A673 (cell line): Measurements from ENCODE around the gene CREB5. TPM values are rescaled to one million over a fixed set of nuclear protein-coding genes. Genes with fewer than 3 reads are reported as not detected.

Source experiments
- BruUV-seq: library from RNA; stranded (reverse); fragments of 400-500 nt; replicated peaks from 2 replicates; lab custom pipeline; 2021; lab: Mats Ljungman, UMichigan
- CTCF ChIA-PET: fragments of 300-600 bp; sonication (Branson Sonifier 250); formaldehyde crosslinking; loops from one replicate; lab custom pipeline; 2022; ENCODE audit warnings: antibody characterized with exemption; lab: Charles Lee
- POLR2A ChIA-PET: fragments of 300-600 bp; sonication (Branson Sonifier 250); formaldehyde crosslinking; loops from one replicate; lab custom pipeline; 2022; ENCODE audit warnings: antibody characterized with exemption; ENCODE audit not compliant: low non-redundant PET; lab: Charles Lee
- DNase-seq: peaks from one replicate; pipeline ENCODE4 v3.0.0-alpha.2; 2015; ENCODE audit warnings: low spot score
- H3K27ac ChIP-seq: fragments of 200-600 bp; sonication (generic); 2 replicates; pipeline ENCODE4 v1.5.1; 2016; ENCODE audit warnings: mixed run types, low read depth, mild to moderate bottlenecking, mixed read lengths, antibody characterized with exemption, low read length; ENCODE audit not compliant: poor library complexity, severe bottlenecking
- H3K27me3 ChIP-seq: fragments of 200-600 bp; sonication (generic); replicated peaks from 2 replicates; pipeline ENCODE4 v1.6.1; 2017; ENCODE audit warnings: mixed run types, low read depth, mild to moderate bottlenecking, mixed read lengths, antibody characterized with exemption, low read length; ENCODE audit not compliant: insufficient read depth, poor library complexity
- H3K36me3 ChIP-seq: fragments of 200-600 bp; sonication (generic); 2 replicates; pipeline ENCODE4 v1.6.1; 2016; ENCODE audit warnings: mixed run types, mild to moderate bottlenecking, mixed read lengths, antibody characterized with exemption, low read length; ENCODE audit not compliant: insufficient read depth, poor library complexity, severe bottlenecking
- H3K4me1 ChIP-seq: fragments of 200-600 bp; sonication (generic); 2 replicates; pipeline ENCODE4 v1.6.1; 2017; ENCODE audit warnings: mixed run types, mild to moderate bottlenecking, mixed read lengths, antibody characterized with exemption, low read length; ENCODE audit not compliant: insufficient read depth, poor library complexity, severe bottlenecking
- H3K4me3 ChIP-seq: fragments of 200-600 bp; sonication (generic); 2 replicates; pipeline ENCODE4 v1.5.1; 2016; ENCODE audit warnings: low read depth, mixed run types, mild to moderate bottlenecking, mixed read lengths, low read length; ENCODE audit not compliant: poor library complexity, severe bottlenecking
- H3K9me3 ChIP-seq: fragments of 200-600 bp; sonication (generic); 2 replicates; pipeline ENCODE4 v1.6.1; 2016; ENCODE audit warnings: mixed run types, low read depth, mild to moderate bottlenecking, mixed read lengths, antibody characterized with exemption, low read length; ENCODE audit not compliant: poor library complexity, severe bottlenecking
- EZH2 ChIP-seq: fragments of 200-600 bp; sonication (generic); IDR thresholded peaks from 2 replicates; pipeline ENCODE4 v1.6.1; 2017; ENCODE audit warnings: borderline replicate concordance, low read depth, mild to moderate bottlenecking, mixed read lengths, antibody characterized with exemption, low read length; ENCODE audit not compliant: poor library complexity, severe bottlenecking
- intact Hi-C: fragments of 100-400 bp; cut with micrococcal nuclease; formaldehyde crosslinking; loops from one replicate; pipeline ENCODE4 v1.10.0; 2022; ENCODE audit not compliant: unreplicated experiment
- total RNA-seq: library from RNA; stranded (reverse); gene quantifications from 2 replicates; pipeline ENCODE4 v1.2.3, GENCODE V29; 2021
- TF ChIP-seq, protein P1 (sequence below): fragments of 300-800, 200-600 bp; sonication (generic); conservative IDR thresholded peaks from 2 replicates; pipeline ENCODE4 v1.5.1; 2017; ENCODE audit warnings: low read depth, mild to moderate bottlenecking, antibody characterized with exemption, low read length, moderate library complexity, mixed read lengths

Gene CREB5
- total RNA-seq, 1 experiment from 2014 or later = 10.3 TPM

- H3K4me1 ChIP-seq = no peaks in the 10 kb centered on the region
- H3K27ac ChIP-seq = no peak overlapping the region
- ChIA-PET CTCF (no interaction called here), POLR2A (no interaction called here)
- H3K4me3 ChIP-seq = no peak overlapping the region
- BruUV-seq = no TSS peak
- intact Hi-C loops = no loop called here
- no peak for DNase-seq
- H3K9me3 ChIP-seq = no peaks in the 10 kb centered on the region
- no peak for TF ChIP-seq EZH2
- TF ChIP-seq, protein P1, sequence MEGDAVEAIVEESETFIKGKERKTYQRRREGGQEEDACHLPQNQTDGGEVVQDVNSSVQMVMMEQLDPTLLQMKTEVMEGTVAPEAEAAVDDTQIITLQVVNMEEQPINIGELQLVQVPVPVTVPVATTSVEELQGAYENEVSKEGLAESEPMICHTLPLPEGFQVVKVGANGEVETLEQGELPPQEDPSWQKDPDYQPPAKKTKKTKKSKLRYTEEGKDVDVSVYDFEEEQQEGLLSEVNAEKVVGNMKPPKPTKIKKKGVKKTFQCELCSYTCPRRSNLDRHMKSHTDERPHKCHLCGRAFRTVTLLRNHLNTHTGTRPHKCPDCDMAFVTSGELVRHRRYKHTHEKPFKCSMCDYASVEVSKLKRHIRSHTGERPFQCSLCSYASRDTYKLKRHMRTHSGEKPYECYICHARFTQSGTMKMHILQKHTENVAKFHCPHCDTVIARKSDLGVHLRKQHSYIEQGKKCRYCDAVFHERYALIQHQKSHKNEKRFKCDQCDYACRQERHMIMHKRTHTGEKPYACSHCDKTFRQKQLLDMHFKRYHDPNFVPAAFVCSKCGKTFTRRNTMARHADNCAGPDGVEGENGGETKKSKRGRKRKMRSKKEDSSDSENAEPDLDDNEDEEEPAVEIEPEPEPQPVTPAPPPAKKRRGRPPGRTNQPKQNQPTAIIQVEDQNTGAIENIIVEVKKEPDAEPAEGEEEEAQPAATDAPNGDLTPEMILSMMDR = no peak
- H3K36me3 ChIP-seq = no peaks in the 10 kb centered on the region
- H3K27me3 ChIP-seq = no peaks in the 10 kb centered on the region
Measured at GRCh38 chr7:28747854-28748253, 335.5 kb downstream of the CREB5 start.

DNA sequence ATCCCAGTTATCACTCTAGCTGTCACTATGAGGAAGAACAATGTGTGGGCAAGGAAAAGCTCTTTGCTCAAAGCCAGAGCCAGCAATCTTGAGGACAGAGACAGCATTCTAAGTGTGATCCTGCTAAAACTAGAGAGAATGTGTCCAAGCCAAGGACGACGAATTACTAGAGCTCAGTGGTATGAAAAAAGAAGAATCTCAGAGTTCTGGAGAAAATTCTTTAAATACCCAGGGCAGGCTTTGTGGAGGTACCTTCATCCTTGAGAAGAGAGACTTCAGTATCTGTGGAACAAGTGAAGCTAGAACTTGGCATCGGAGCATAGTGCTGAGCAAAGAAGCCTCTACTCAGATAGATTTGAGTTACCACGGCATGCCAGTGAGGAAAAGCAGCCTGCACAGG, 336.0 kb downstream of the CREB5 start:
- Histone ChIP-seq H3K36me3 (no peaks in the 10 kb centered on the region), H3K27ac (no peak overlapping the region), H3K27me3 (no peaks in the 10 kb centered on the region), H3K9me3 (no peaks in the 10 kb centered on the region), H3K4me3 (no peak overlapping the region), H3K4me1 (no peaks in the 10 kb centered on the region)
- POLR2A ChIA-PET = no interaction called here
- no peak for DNase-seq
- BruUV-seq = no TSS peak
- TF ChIP-seq EZH2 = no peak
- TF ChIP-seq, protein P1 = no peak
- intact Hi-C loops = no loop called here
- CTCF ChIA-PET = no interaction called here

GRCh38 chr7:28748933-28749584, 336.7 kb downstream of the CREB5 start:
- no peak overlapping the region for H3K27ac ChIP-seq
- ChIA-PET CTCF (no interaction called here), POLR2A (no interaction called here)
- no peak for TF ChIP-seq EZH2
- TF ChIP-seq, protein P1 = no peak
- H3K36me3 ChIP-seq = no peaks in the 10 kb centered on the region
- BruUV-seq = no TSS peak
- no peaks in the 10 kb centered on the region for H3K4me1 ChIP-seq
- peak; percentile 81 for DNase-seq
- H3K9me3 ChIP-seq = no peaks in the 10 kb centered on the region
- no peak overlapping the region for H3K4me3 ChIP-seq
- intact Hi-C loops = no loop called here
- no peaks in the 10 kb centered on the region for H3K27me3 ChIP-seq
